SU-DHL-6 (cell line): ENCODE data around the gene ASCC3.

Source experiments
- CTCF ChIP-seq: fragments of 200-600 bp; sonication (generic); IDR thresholded peaks from one replicate; pipeline ENCODE4 v1.5.1; 2017; ENCODE audit warnings: antibody characterized with exemption, mild to moderate bottlenecking, low read length, moderate library complexity; ENCODE audit not compliant: insufficient read depth, poor library complexity, severe bottlenecking
- EZH2phosphoT487 ChIP-seq: fragments of 200-600 bp; sonication (generic), shearing (Covaris generic); conservative IDR thresholded peaks from 2 replicates; pipeline ENCODE4 v1.6.1; 2018; ENCODE audit warnings: mild to moderate bottlenecking, antibody characterized with exemption, low read length, moderate library complexity, mixed read lengths

DNA sequence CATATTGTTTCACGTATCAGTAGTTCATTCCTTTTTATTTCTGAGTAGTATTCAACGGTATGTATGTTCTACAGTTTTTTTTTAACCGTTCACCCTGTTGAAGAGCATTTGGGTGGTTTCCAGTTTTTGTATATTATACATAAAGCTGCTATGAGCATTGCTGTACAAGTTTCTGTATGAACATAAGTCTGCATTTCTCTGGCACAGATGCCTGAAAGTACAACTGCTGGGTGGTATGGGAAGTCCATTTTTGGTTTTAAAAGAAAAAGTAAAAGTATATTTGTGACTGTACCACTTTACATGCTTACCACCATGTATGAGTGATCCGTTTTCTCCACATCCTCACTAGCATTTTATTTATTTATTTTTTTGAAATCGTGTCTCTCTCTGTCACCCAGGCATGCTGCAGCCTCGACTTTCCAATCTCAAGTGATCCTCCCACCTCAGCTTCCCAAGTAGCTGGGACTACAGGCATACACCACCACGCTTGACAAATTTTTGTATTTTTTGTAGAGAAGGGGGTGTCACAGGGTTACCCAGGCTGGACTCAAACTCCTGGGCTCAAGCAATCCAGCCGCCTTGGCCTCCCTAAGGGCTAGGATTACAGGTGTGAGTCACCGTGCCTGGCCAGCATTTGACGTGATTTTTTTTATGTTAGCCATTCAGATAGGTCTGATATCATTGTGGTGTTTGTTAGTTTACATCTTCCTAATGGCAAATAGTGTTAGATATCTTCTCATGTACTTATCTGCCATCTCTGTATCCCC, 405.4 kb downstream of the ASCC3 start:
- TF ChIP-seq CTCF, result no peak
- TF ChIP-seq EZH2phosphoT487, result no peak
